Breast epithelium (tissue), 3 donors: ENCODE results near the gene PDE7B.

ENCODE experiments used
- CTCF ChIP-seq, 3 donors: fragments of 450-650 bp; IDR thresholded peaks; one replicate each; pipeline ENCODE4 v1.5.1; 2016 to 2017; ENCODE audit warnings: antibody characterized with exemption in 3 of 3, mild to moderate bottlenecking in 3 of 3, moderate library complexity in 3 of 3
- POLR2A ChIP-seq: fragments of 450-650 bp; IDR thresholded peaks from one replicate; pipeline ENCODE4 v1.6.1; 2016; ENCODE audit warnings: antibody characterized with exemption, mild to moderate bottlenecking, moderate library complexity
- POLR2AphosphoS5 ChIP-seq, 3 donors: sonication (generic); formaldehyde crosslinking; IDR thresholded peaks; one replicate each; pipeline ENCODE4 v1.6.1; 2017; ENCODE audit warnings: antibody characterized with exemption in 3 of 3

- no peak for TF ChIP-seq POLR2AphosphoS5 (IDR thresholded peaks at IDR 0.05)
- no peak for TF ChIP-seq CTCF (IDR thresholded peaks at IDR 0.05)
- no peak for TF ChIP-seq POLR2A
These were observed 361.6 kb downstream of the PDE7B start for GRCh38 chr6:136213012-136213539.
